K562 (cell line): ENCODE data around the gene COL21A1.

Source experiments
- BRD4 ChIP-seq: fragments of 200-600 bp; sonication (generic); IDR thresholded peaks from 2 replicates; pipeline ENCODE4 v1.6.1; 2017; ENCODE audit warnings: inconsistent platforms
- CHD1 ChIP-seq: fragments of 200-600 bp; sonication (generic); IDR thresholded peaks from one replicate; pipeline ENCODE4 v1.6.1; 2012; ENCODE audit warnings: mild to moderate bottlenecking, moderate library complexity, low read length, inconsistent platforms
- CREB1 ChIP-seq, 2 experiments: sonication (generic) in 1 of 2; formaldehyde crosslinking in 1 of 2; IDR thresholded peaks; 2 replicates each; pipeline versions ENCODE4 v1.6.1 to v1.8.0; 2012 to 2022; ENCODE audit warnings: inconsistent platforms in 1 of 2, mild to moderate bottlenecking in 1 of 2, missing genetic modification reagents in 1 of 2, moderate library complexity in 1 of 2
- EP300 ChIP-seq: IDR thresholded peaks from 2 replicates; pipeline ENCODE4 v1.6.1; 2012; ENCODE audit warnings: low read length, improper control_type of control experiment
- GABPA ChIP-seq: fragments of 200-800 bp; sonication (Bioruptor generic); conservative IDR thresholded peaks from 2 replicates; pipeline ENCODE4 v1.6.1; 2016; ENCODE audit warnings: low read depth, missing genetic modification characterization, missing compliant biosample characterization
- MEIS2 ChIP-seq: fragments of 450-650 bp; IDR thresholded peaks from 2 replicates; pipeline ENCODE4 v1.6.1; 2014; ENCODE audit warnings: mild to moderate bottlenecking; ENCODE audit not compliant: partially characterized antibody
- MXI1 ChIP-seq: IDR thresholded peaks from 2 replicates; pipeline ENCODE4 v1.6.1; 2011; ENCODE audit warnings: low read depth, mild to moderate bottlenecking, improper control_type of control experiment, low read length
- POLR3A ChIP-seq: IDR thresholded peaks from 2 replicates; pipeline ENCODE4 v1.6.1; 2011; ENCODE audit warnings: borderline replicate concordance, mild to moderate bottlenecking, moderate library complexity; ENCODE audit not compliant: insufficient read length, insufficient read depth; ENCODE audit errors: extremely low read depth
- ZNF133 ChIP-seq: fragments of 250-450 bp; sonication (Bioruptor Pico); IDR thresholded peaks from 2 replicates; pipeline ENCODE4 v1.4.0; 2020; ENCODE audit warnings: mild to moderate bottlenecking
- TF ChIP-seq, protein P1 (sequence below): sonication (generic); formaldehyde crosslinking; IDR thresholded peaks from 2 replicates; pipeline ENCODE4 v1.8.0; 2023; ENCODE audit warnings: missing genetic modification reagents, mild to moderate bottlenecking, borderline replicate concordance
- TF ChIP-seq, protein P2 (sequence below), 3 experiments: IDR thresholded peaks in 2 of 3; conservative IDR thresholded peaks in 1 of 3; 2 replicates each; pipeline ENCODE4 v1.5.1; 2011 to 2012; ENCODE audit warnings: low read length in 3 of 3, mild to moderate bottlenecking in 3 of 3, control low read depth in 2 of 3, improper control_type of control experiment in 1 of 3, inconsistent platforms in 1 of 3, low read depth in 1 of 3, mixed read lengths in 1 of 3, moderate library complexity in 1 of 3; ENCODE audit not compliant: insufficient read depth in 2 of 3
- TF ChIP-seq, protein P3 (sequence below): sonication (generic); formaldehyde crosslinking; IDR thresholded peaks from 2 replicates; pipeline ENCODE4 v1.5.0; 2020; ENCODE audit warnings: missing genetic modification reagents

DNA sequence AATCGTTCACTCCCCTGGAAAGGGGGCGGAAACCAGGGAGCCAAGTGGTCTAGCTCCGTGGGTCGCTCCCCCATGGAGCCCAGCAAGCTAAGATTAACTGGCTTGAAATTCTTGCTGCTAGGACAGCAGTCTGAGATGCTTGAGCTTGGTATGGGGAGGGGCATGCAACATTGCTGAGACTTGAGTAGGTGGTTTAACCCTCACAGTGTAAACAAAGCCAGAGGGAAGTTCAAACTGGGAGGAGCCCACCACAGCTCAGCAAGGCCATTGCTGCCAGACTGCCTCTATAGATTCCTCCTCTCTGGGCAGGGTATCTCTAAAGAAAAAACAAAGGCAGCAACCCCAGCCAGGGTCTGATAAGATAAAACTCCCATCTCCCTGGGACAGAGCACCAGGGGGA, 43.2 kb downstream of the COL21A1 start:
- TF ChIP-seq, protein P1, sequence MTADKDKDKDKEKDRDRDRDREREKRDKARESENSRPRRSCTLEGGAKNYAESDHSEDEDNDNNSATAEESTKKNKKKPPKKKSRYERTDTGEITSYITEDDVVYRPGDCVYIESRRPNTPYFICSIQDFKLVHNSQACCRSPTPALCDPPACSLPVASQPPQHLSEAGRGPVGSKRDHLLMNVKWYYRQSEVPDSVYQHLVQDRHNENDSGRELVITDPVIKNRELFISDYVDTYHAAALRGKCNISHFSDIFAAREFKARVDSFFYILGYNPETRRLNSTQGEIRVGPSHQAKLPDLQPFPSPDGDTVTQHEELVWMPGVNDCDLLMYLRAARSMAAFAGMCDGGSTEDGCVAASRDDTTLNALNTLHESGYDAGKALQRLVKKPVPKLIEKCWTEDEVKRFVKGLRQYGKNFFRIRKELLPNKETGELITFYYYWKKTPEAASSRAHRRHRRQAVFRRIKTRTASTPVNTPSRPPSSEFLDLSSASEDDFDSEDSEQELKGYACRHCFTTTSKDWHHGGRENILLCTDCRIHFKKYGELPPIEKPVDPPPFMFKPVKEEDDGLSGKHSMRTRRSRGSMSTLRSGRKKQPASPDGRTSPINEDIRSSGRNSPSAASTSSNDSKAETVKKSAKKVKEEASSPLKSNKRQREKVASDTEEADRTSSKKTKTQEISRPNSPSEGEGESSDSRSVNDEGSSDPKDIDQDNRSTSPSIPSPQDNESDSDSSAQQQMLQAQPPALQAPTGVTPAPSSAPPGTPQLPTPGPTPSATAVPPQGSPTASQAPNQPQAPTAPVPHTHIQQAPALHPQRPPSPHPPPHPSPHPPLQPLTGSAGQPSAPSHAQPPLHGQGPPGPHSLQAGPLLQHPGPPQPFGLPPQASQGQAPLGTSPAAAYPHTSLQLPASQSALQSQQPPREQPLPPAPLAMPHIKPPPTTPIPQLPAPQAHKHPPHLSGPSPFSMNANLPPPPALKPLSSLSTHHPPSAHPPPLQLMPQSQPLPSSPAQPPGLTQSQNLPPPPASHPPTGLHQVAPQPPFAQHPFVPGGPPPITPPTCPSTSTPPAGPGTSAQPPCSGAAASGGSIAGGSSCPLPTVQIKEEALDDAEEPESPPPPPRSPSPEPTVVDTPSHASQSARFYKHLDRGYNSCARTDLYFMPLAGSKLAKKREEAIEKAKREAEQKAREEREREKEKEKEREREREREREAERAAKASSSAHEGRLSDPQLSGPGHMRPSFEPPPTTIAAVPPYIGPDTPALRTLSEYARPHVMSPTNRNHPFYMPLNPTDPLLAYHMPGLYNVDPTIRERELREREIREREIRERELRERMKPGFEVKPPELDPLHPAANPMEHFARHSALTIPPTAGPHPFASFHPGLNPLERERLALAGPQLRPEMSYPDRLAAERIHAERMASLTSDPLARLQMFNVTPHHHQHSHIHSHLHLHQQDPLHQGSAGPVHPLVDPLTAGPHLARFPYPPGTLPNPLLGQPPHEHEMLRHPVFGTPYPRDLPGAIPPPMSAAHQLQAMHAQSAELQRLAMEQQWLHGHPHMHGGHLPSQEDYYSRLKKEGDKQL (CRISPR knock-in tag): no peak
- TF ChIP-seq POLR3A: no peak
- TF ChIP-seq, protein P2, sequence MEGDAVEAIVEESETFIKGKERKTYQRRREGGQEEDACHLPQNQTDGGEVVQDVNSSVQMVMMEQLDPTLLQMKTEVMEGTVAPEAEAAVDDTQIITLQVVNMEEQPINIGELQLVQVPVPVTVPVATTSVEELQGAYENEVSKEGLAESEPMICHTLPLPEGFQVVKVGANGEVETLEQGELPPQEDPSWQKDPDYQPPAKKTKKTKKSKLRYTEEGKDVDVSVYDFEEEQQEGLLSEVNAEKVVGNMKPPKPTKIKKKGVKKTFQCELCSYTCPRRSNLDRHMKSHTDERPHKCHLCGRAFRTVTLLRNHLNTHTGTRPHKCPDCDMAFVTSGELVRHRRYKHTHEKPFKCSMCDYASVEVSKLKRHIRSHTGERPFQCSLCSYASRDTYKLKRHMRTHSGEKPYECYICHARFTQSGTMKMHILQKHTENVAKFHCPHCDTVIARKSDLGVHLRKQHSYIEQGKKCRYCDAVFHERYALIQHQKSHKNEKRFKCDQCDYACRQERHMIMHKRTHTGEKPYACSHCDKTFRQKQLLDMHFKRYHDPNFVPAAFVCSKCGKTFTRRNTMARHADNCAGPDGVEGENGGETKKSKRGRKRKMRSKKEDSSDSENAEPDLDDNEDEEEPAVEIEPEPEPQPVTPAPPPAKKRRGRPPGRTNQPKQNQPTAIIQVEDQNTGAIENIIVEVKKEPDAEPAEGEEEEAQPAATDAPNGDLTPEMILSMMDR (IDR thresholded peaks at IDR 0.05 in 2 of 3, conservative IDR thresholded peaks at IDR 0.05 in 1 of 3; ENCODE audit: insufficient read depth in 2 of 3, low read depth in 1 of 3, low read length in 3 of 3): no peak
- TF ChIP-seq CHD1: no peak
- TF ChIP-seq MXI1: no peak
- TF ChIP-seq MEIS2: no peak
- no peak for TF ChIP-seq CREB1 (IDR thresholded peaks at IDR 0.05)
- no peak for TF ChIP-seq CREB1 (CRISPR knock-in tag; IDR thresholded peaks at IDR 0.05)
- no peak for TF ChIP-seq BRD4
- TF ChIP-seq, protein P3, sequence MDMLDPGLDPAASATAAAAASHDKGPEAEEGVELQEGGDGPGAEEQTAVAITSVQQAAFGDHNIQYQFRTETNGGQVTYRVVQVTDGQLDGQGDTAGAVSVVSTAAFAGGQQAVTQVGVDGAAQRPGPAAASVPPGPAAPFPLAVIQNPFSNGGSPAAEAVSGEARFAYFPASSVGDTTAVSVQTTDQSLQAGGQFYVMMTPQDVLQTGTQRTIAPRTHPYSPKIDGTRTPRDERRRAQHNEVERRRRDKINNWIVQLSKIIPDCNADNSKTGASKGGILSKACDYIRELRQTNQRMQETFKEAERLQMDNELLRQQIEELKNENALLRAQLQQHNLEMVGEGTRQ: no peak
- no peak for TF ChIP-seq GABPA (tag)
- TF ChIP-seq EP300: no peak
- no peak for TF ChIP-seq ZNF133 (CRISPR knock-in tag)
